SK-N-SH (cell line): ENCODE measurements around the gene TUBGCP6.

Experiments
- CTCF ChIP-seq: fragments of 200-600 bp; sonication (generic); IDR thresholded peaks from 2 replicates; pipeline ENCODE4 v1.6.1; 2017; ENCODE audit warnings: antibody characterized with exemption, mild to moderate bottlenecking, moderate library complexity
- EP300 ChIP-seq, 2 experiments: IDR thresholded peaks; 2 replicates each; pipeline versions ENCODE4 v1.4.0 to v1.6.1; 2012; ENCODE audit warnings: borderline replicate concordance in 1 of 2, low read depth in 1 of 2, low read length in 1 of 2
- TAF1 ChIP-seq: IDR thresholded peaks from 2 replicates; pipeline ENCODE4 v1.6.1; 2012; ENCODE audit warnings: low read depth, mild to moderate bottlenecking, low read length, moderate library complexity, borderline replicate concordance

- TF ChIP-seq CTCF, result no peak
- no peak for TF ChIP-seq EP300 (IDR thresholded peaks at IDR 0.05; ENCODE audit: borderline replicate concordance in 1 of 2, low read depth in 1 of 2, low read length in 1 of 2)
- TF ChIP-seq TAF1, result no peak
Measured at GRCh38 chr22:50280022-50280707, 35.3 kb upstream of the TUBGCP6 start.
